GM23338 (cell line): ENCODE data around the gene TMEM269. TPM values are rescaled to one million over a fixed set of nuclear protein-coding genes. Genes with fewer than 3 reads are reported as not detected.

Source experiments
- ATAC-seq: fragments of 200-7000 bp; cut with Tn5 transposase; 3 replicates; pipeline ENCODE4 v1.9.1; 2020
- DNase-seq: peaks from one replicate; pipeline ENCODE4 v3.0.0-alpha.2; 2015; ENCODE audit warnings: low spot score
- H2AFZ ChIP-seq: fragments of 200-600 bp; sonication (generic); 2 replicates; pipeline ENCODE4 v1.8.0; 2016; ENCODE audit warnings: antibody characterized with exemption, mild to moderate bottlenecking, moderate library complexity
- H3F3A ChIP-seq: fragments of 200-600 bp; sonication (generic); replicated peaks from 2 replicates; pipeline ENCODE4 v1.8.0; 2017; ENCODE audit warnings: antibody characterized with exemption, mixed run types, low read depth
- H3K27ac ChIP-seq: fragments of 200-600 bp; sonication (generic); 2 replicates; pipeline ENCODE4 v1.6.1; 2016; ENCODE audit warnings: low read depth
- H3K27me3 ChIP-seq: fragments of 200-600 bp; sonication (generic); 2 replicates; pipeline ENCODE4 v1.8.0; 2016; ENCODE audit warnings: mild to moderate bottlenecking, mixed run types, moderate library complexity; ENCODE audit not compliant: insufficient read depth
- H3K36me3 ChIP-seq: fragments of 200-600 bp; sonication (generic); 2 replicates; pipeline ENCODE4 v1.8.0; 2016; ENCODE audit warnings: mild to moderate bottlenecking; ENCODE audit not compliant: insufficient read depth
- H3K4me1 ChIP-seq: fragments of 200-600 bp; sonication (generic); 2 replicates; pipeline ENCODE4 v1.8.0; 2016; ENCODE audit warnings: mild to moderate bottlenecking, moderate library complexity; ENCODE audit not compliant: insufficient read depth
- H3K4me2 ChIP-seq: fragments of 200-600 bp; sonication (generic); 2 replicates; pipeline ENCODE4 v1.7.1; 2017; ENCODE audit warnings: mixed run types
- H3K4me3 ChIP-seq: fragments of 200-600 bp; sonication (generic); 2 replicates; pipeline ENCODE4 v1.6.1; 2016; ENCODE audit warnings: mixed run types
- H3K79me2 ChIP-seq: fragments of 200-600 bp; sonication (generic); replicated peaks from 2 replicates; pipeline ENCODE4 v1.8.0; 2017; ENCODE audit warnings: mild to moderate bottlenecking; ENCODE audit not compliant: insufficient read depth
- H3K9me2 ChIP-seq: fragments of 200-600 bp; sonication (generic); 2 replicates; pipeline ENCODE4 v1.8.0; 2017; ENCODE audit not compliant: insufficient read depth
- H4K20me1 ChIP-seq: fragments of 200-600 bp; sonication (generic); replicated peaks from 2 replicates; pipeline ENCODE4 v1.8.0; 2017; ENCODE audit warnings: mild to moderate bottlenecking; ENCODE audit not compliant: insufficient read depth
- H3K27ac Mint-ChIP-seq: 2 replicates; pipeline ENCODE4 v1.8.0; 2020; ENCODE audit warnings: inconsistent platforms, mild to moderate bottlenecking, moderate library complexity, mixed read lengths
- H3K27me3 Mint-ChIP-seq: 3 replicates; pipeline ENCODE4 v1.8.0; 2022; ENCODE audit warnings: low read depth, mild to moderate bottlenecking, moderate library complexity, mixed read lengths, inconsistent platforms; ENCODE audit not compliant: insufficient read depth, poor library complexity
- H3K36me3 Mint-ChIP-seq: 3 replicates; pipeline ENCODE4 v1.8.0; 2021; ENCODE audit warnings: low read depth, mild to moderate bottlenecking, inconsistent platforms, moderate library complexity, mixed read lengths
- H3K4me1 Mint-ChIP-seq: 3 replicates; pipeline ENCODE4 v1.8.0; 2020; ENCODE audit warnings: mild to moderate bottlenecking, inconsistent platforms, mixed read lengths
- H3K4me3 Mint-ChIP-seq: 3 replicates; pipeline ENCODE4 v1.8.0; 2021; ENCODE audit warnings: moderate library complexity, mild to moderate bottlenecking, inconsistent platforms, mixed read lengths
- H3K9me3 Mint-ChIP-seq: 3 replicates; pipeline ENCODE4 v1.8.0; 2020; ENCODE audit warnings: moderate library complexity, mild to moderate bottlenecking, inconsistent platforms, mixed read lengths
- EZH2phosphoT487 ChIP-seq: fragments of 200-600 bp; sonication (generic); IDR thresholded peaks from one replicate; pipeline ENCODE4 v1.8.1; 2018; ENCODE audit warnings: antibody characterized with exemption; ENCODE audit not compliant: unreplicated experiment
- JUNB ChIP-seq: IDR thresholded peaks from one replicate; pipeline ENCODE4 v1.6.1; 2016; ENCODE audit warnings: antibody characterized with exemption; ENCODE audit not compliant: unreplicated experiment
- NANOG ChIP-seq: IDR thresholded peaks from 2 replicates; pipeline ENCODE4 v1.6.1; 2016; ENCODE audit warnings: antibody characterized with exemption, borderline replicate concordance
- POLR2AphosphoS5 ChIP-seq: IDR thresholded peaks from 2 replicates; pipeline ENCODE4 v1.6.1; 2016; ENCODE audit warnings: antibody characterized with exemption, low read depth
- ZNF114 ChIP-seq: fragments of 250-450 bp; sonication (Bioruptor Pico); IDR thresholded peaks from 2 replicates; pipeline ENCODE4 v1.5.0; 2020; ENCODE audit warnings: mild to moderate bottlenecking, moderate library complexity
- ZNF331 ChIP-seq: fragments of 250-450 bp; sonication (Bioruptor Pico); IDR thresholded peaks from 2 replicates; pipeline ENCODE4 v1.5.0; 2020; ENCODE audit warnings: low read depth, mild to moderate bottlenecking, moderate library complexity
- polyA plus RNA-seq: library from polyadenylated mRNA; unstranded; fragments of >200 nt; fragmentation: Nextera tagmentation; extraction: Ambion mirVana; gene quantifications from 2 replicates; pipeline ENCODE4 v1.2.1, GENCODE V29; 2016
- total RNA-seq: library from RNA; depleted of rRNA; stranded (reverse); fragments of >200 nt; shearing (Covaris generic); gene quantifications from 2 replicates; pipeline ENCODE4 v1.2.3, GENCODE V29; 2014
- TF ChIP-seq, protein P1 (sequence below): IDR thresholded peaks from one replicate; pipeline ENCODE4 v1.6.1; 2018; ENCODE audit warnings: antibody characterized with exemption; ENCODE audit not compliant: unreplicated experiment
- TF ChIP-seq, protein P2 (sequence below), 2 experiments: fragments of 200-600 bp in 1 of 2; sonication (generic) in 1 of 2; conservative IDR thresholded peaks; 2 replicates each; pipeline versions ENCODE4 v1.5.1 to v1.6.1; 2016 to 2017; ENCODE audit warnings: antibody characterized with exemption in 2 of 2, low read depth in 2 of 2, mild to moderate bottlenecking in 2 of 2, moderate library complexity in 1 of 2
- TF ChIP-seq, protein P3 (sequence below): fragments of 250-450 bp; sonication (Bioruptor Pico); IDR thresholded peaks from 2 replicates; pipeline ENCODE4 v1.5.0; 2020; ENCODE audit warnings: mild to moderate bottlenecking, moderate library complexity

Gene TMEM269
- total and polyA plus RNA-seq, 2 experiments from 2014 or later, result 0.31 to 0.45 TPM

DNA sequence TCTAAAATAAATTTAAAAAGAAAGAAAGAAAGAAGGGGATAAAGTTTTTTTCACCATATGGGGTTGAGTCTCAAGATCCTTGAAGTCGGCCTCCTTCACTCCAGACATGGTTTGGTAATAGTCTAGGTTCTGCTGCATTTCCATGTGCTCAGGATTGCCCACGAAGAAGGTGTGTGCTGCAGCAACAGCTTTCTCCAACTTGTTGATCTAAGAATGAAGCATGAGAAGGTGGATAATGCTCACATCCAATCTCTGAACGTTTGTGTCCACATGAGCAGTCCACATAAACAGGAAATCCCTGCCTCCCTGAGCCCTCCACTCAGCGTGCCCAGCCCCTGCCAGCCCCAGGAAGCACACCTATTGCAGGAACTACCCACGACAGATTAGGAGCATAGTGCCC, 22.5 kb upstream of the TMEM269 start (continued):
- TF ChIP-seq, protein P1, sequence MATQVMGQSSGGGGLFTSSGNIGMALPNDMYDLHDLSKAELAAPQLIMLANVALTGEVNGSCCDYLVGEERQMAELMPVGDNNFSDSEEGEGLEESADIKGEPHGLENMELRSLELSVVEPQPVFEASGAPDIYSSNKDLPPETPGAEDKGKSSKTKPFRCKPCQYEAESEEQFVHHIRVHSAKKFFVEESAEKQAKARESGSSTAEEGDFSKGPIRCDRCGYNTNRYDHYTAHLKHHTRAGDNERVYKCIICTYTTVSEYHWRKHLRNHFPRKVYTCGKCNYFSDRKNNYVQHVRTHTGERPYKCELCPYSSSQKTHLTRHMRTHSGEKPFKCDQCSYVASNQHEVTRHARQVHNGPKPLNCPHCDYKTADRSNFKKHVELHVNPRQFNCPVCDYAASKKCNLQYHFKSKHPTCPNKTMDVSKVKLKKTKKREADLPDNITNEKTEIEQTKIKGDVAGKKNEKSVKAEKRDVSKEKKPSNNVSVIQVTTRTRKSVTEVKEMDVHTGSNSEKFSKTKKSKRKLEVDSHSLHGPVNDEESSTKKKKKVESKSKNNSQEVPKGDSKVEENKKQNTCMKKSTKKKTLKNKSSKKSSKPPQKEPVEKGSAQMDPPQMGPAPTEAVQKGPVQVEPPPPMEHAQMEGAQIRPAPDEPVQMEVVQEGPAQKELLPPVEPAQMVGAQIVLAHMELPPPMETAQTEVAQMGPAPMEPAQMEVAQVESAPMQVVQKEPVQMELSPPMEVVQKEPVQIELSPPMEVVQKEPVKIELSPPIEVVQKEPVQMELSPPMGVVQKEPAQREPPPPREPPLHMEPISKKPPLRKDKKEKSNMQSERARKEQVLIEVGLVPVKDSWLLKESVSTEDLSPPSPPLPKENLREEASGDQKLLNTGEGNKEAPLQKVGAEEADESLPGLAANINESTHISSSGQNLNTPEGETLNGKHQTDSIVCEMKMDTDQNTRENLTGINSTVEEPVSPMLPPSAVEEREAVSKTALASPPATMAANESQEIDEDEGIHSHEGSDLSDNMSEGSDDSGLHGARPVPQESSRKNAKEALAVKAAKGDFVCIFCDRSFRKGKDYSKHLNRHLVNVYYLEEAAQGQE, result no peak
- TF ChIP-seq POLR2AphosphoS5 (no peak), NANOG (no peak), JUNB (no peak), ZNF331 (no peak)
- TF ChIP-seq, protein P2, sequence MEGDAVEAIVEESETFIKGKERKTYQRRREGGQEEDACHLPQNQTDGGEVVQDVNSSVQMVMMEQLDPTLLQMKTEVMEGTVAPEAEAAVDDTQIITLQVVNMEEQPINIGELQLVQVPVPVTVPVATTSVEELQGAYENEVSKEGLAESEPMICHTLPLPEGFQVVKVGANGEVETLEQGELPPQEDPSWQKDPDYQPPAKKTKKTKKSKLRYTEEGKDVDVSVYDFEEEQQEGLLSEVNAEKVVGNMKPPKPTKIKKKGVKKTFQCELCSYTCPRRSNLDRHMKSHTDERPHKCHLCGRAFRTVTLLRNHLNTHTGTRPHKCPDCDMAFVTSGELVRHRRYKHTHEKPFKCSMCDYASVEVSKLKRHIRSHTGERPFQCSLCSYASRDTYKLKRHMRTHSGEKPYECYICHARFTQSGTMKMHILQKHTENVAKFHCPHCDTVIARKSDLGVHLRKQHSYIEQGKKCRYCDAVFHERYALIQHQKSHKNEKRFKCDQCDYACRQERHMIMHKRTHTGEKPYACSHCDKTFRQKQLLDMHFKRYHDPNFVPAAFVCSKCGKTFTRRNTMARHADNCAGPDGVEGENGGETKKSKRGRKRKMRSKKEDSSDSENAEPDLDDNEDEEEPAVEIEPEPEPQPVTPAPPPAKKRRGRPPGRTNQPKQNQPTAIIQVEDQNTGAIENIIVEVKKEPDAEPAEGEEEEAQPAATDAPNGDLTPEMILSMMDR (conservative IDR thresholded peaks at IDR 0.05; ENCODE audit: low read depth in 2 of 2), result no peak

DNA sequence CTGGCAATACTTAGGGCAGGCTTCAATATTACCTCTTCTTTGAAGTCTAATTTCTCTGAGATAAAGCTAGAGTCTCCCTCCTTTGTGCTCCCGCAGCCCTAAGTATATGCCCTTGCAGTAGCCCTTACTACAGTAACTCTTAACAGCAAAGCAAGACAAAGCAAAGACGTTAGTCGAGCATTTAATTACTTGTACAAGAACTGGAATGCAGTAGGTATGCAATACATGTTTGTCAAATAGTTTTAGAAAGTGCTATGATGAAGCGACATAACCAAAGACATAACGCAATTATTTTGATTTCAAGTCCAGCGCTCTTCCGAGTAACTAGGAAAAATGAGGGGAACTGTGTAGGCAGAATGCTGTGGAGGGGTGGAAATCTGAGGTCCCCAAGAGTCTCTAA, 19.5 kb upstream of the TMEM269 start:
- peaks cover 10% of the 10 kb centered on the region for H3K4me1 Mint-ChIP-seq
- ATAC-seq (no peak), DNase-seq (no peak)
- H3K27ac Mint-ChIP-seq, result no peak overlapping the region
- no peaks in the 10 kb centered on the region for H3F3A ChIP-seq
- H3K4me1 ChIP-seq, result peaks cover 24% of the 10 kb centered on the region
- peaks cover 10% of the 10 kb centered on the region; the same call in 1 of the 2 replicates for H3K36me3 ChIP-seq
- no peaks in the 10 kb centered on the region for H3K27me3 ChIP-seq
- peaks cover 13% of the 10 kb centered on the region for H3K27me3 Mint-ChIP-seq
- H3K4me3 ChIP-seq, result peak overlapping the region; percentile 92
- H3K4me2 ChIP-seq, result peak overlapping the region; percentile 83
- no peaks in the 10 kb centered on the region; the same call in 1 of the 2 replicates for H4K20me1 ChIP-seq
- no peaks in the 10 kb centered on the region for H3K9me2 ChIP-seq
- H2AFZ ChIP-seq, result no peak overlapping the region
- H3K79me2 ChIP-seq, result peaks cover 57% of the 10 kb centered on the region
- no peaks in the 10 kb centered on the region for H3K9me3 Mint-ChIP-seq
- 0 out of 2 replicates have a peak overlapping the region, but pooled peaks have one; percentile 21 for H3K27ac ChIP-seq
- H3K4me3 Mint-ChIP-seq, result no peak overlapping the region
- peaks cover 30% of the 10 kb centered on the region for H3K36me3 Mint-ChIP-seq
- TF ChIP-seq, protein P2 (conservative IDR thresholded peaks at IDR 0.05; ENCODE audit: low read depth in 2 of 2), result no peak
- TF ChIP-seq ZNF331 (no peak), EZH2phosphoT487 (no peak), POLR2AphosphoS5 (no peak), ZNF114 (CRISPR knock-in tag) (no peak)
- TF ChIP-seq, protein P3, sequence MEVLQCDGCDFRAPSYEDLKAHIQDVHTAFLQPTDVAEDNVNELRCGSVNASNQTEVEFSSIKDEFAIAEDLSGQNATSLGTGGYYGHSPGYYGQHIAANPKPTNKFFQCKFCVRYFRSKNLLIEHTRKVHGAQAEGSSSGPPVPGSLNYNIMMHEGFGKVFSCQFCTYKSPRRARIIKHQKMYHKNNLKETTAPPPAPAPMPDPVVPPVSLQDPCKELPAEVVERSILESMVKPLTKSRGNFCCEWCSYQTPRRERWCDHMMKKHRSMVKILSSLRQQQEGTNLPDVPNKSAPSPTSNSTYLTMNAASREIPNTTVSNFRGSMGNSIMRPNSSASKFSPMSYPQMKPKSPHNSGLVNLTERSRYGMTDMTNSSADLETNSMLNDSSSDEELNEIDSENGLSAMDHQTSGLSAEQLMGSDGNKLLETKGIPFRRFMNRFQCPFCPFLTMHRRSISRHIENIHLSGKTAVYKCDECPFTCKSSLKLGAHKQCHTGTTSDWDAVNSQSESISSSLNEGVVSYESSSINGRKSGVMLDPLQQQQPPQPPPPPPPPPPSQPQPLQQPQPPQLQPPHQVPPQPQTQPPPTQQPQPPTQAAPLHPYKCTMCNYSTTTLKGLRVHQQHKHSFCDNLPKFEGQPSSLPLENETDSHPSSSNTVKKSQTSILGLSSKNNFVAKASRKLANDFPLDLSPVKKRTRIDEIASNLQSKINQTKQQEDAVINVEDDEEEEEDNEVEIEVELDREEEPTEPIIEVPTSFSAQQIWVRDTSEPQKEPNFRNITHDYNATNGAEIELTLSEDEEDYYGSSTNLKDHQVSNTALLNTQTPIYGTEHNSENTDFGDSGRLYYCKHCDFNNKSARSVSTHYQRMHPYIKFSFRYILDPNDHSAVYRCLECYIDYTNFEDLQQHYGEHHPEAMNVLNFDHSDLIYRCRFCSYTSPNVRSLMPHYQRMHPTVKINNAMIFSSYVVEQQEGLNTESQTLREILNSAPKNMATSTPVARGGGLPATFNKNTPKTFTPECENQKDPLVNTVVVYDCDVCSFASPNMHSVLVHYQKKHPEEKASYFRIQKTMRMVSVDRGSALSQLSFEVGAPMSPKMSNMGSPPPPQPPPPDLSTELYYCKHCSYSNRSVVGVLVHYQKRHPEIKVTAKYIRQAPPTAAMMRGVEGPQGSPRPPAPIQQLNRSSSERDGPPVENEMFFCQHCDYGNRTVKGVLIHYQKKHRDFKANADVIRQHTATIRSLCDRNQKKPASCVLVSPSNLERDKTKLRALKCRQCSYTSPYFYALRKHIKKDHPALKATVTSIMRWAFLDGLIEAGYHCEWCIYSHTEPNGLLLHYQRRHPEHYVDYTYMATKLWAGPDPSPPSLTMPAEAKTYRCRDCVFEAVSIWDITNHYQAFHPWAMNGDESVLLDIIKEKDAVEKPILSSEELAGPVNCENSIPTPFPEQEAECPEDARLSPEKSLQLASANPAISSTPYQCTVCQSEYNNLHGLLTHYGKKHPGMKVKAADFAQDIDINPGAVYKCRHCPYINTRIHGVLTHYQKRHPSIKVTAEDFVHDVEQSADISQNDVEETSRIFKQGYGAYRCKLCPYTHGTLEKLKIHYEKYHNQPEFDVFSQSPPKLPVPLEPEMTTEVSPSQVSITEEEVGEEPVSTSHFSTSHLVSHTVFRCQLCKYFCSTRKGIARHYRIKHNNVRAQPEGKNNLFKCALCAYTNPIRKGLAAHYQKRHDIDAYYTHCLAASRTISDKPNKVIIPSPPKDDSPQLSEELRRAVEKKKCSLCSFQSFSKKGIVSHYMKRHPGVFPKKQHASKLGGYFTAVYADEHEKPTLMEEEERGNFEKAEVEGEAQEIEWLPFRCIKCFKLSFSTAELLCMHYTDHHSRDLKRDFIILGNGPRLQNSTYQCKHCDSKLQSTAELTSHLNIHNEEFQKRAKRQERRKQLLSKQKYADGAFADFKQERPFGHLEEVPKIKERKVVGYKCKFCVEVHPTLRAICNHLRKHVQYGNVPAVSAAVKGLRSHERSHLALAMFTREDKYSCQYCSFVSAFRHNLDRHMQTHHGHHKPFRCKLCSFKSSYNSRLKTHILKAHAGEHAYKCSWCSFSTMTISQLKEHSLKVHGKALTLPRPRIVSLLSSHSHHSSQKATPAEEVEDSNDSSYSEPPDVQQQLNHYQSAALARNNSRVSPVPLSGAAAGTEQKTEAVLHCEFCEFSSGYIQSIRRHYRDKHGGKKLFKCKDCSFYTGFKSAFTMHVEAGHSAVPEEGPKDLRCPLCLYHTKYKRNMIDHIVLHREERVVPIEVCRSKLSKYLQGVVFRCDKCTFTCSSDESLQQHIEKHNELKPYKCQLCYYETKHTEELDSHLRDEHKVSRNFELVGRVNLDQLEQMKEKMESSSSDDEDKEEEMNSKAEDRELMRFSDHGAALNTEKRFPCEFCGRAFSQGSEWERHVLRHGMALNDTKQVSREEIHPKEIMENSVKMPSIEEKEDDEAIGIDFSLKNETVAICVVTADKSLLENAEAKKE (CRISPR knock-in tag), result no peak
